Effector memory CD4-positive, alpha-beta T cell (primary cell): Measurements from ENCODE around the gene SLC24A4.

Source experiments
- DNase-seq, 3 donors: peaks; one replicate each; pipeline ENCODE4 v3.0.0-alpha.2; 2020
- H3K27ac ChIP-seq: 2 replicates; pipeline ENCODE4 v1.7.0; 2013; ENCODE audit warnings: mild to moderate bottlenecking, low read length, moderate library complexity; ENCODE audit not compliant: insufficient read depth, poor library complexity, severe bottlenecking
- H3K27me3 ChIP-seq: replicated peaks from 2 replicates; pipeline ENCODE4 v1.7.0; 2013; ENCODE audit warnings: mild to moderate bottlenecking, low read length; ENCODE audit not compliant: insufficient read depth, control insufficient read depth, poor library complexity, severe bottlenecking
- H3K36me3 ChIP-seq: 2 replicates; pipeline ENCODE4 v1.7.0; 2013; ENCODE audit warnings: mild to moderate bottlenecking, low read length, moderate library complexity; ENCODE audit not compliant: control insufficient read depth, insufficient read depth
- H3K4me1 ChIP-seq: 2 replicates; pipeline ENCODE4 v1.7.0; 2013; ENCODE audit warnings: low read length, mild to moderate bottlenecking; ENCODE audit not compliant: control insufficient read depth, insufficient read depth, poor library complexity, severe bottlenecking
- H3K4me3 ChIP-seq: 2 replicates; pipeline ENCODE4 v1.7.0; 2013; ENCODE audit warnings: low read length, low read depth, mild to moderate bottlenecking; ENCODE audit not compliant: insufficient read depth, poor library complexity, severe bottlenecking
- H3K9me3 ChIP-seq: 2 replicates; pipeline ENCODE4 v1.7.0; 2013; ENCODE audit warnings: mild to moderate bottlenecking, low read length, moderate library complexity; ENCODE audit not compliant: control insufficient read depth

SLC24A4 gene

GRCh38 chr14:92492258-92492657, 169.3 kb downstream of the SLC24A4 start:
- Histone ChIP-seq H3K27me3 (no peaks in the 10 kb centered on the region), H3K4me1 (no peaks in the 10 kb centered on the region), H3K4me3 (no peak overlapping the region), H3K27ac (no peak overlapping the region), H3K36me3 (no peaks in the 10 kb centered on the region), H3K9me3 (no peaks in the 10 kb centered on the region)
- DNase-seq, result no peak

GRCh38 chr14:92493024-92493423, 170.1 kb downstream of the SLC24A4 start:
- Histone ChIP-seq H3K9me3 (no peaks in the 10 kb centered on the region), H3K4me1 (no peaks in the 10 kb centered on the region)

DNA sequence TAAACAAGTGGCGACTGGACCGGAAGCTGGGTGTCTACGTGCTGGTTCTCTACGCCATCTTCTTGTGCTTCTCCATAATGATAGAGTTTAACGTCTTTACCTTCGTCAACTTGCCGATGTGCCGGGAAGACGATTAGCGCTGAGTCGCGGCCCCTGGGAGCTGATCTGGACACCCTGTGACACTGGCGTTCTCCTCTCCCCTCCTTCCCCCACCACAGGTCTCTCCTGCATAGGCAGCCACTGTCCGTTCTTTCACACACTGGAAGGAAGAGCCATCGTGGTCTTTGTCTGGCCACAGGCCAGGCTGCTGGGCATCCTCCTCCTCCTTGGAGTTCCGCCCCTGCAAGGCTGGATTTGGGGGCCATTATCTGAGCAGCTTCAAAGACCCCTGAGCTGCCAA, 170.5 kb downstream of the SLC24A4 start:
- Histone ChIP-seq H3K27ac (no peak overlapping the region), H3K9me3 (no peaks in the 10 kb centered on the region)

More at GRCh38 chr14:92493024-92493423, 170.1 kb downstream of the SLC24A4 start:
- H3K36me3 ChIP-seq, result no peaks in the 10 kb centered on the region
- H3K27ac ChIP-seq, result no peak overlapping the region
- H3K4me3 ChIP-seq, result no peak overlapping the region
- DNase-seq, result no peak
- no peaks in the 10 kb centered on the region for H3K27me3 ChIP-seq

DNA sequence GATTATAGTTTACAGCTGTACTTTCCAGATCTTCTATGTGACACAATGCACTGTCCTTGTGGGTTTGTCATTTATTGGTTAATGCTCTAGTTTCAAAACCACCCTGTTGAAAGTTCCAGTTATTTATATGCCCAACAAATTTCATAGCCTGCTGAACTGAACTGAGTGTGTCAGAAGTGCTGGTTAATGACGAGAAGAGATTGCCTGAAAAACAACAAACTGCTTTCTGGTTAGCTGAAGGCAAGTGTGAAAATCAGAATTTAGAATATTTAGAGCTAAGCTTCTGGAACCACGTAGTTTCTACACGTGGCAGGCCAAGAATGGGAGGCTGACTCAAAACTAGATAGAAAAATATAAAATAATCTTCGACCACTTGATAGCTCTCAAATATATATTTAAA, 171.5 kb downstream of the SLC24A4 start:
- Histone ChIP-seq H3K36me3 (no peaks in the 10 kb centered on the region), H3K9me3 (no peaks in the 10 kb centered on the region), H3K4me1 (no peaks in the 10 kb centered on the region), H3K27me3 (no peaks in the 10 kb centered on the region), H3K27ac (no peak overlapping the region), H3K4me3 (no peak overlapping the region)
- no peak for DNase-seq

More for the DNA sequence above, 170.5 kb downstream of the SLC24A4 start:
- no peak overlapping the region for H3K4me3 ChIP-seq
- H3K4me1 ChIP-seq, result no peaks in the 10 kb centered on the region
- no peaks in the 10 kb centered on the region for H3K36me3 ChIP-seq
- no peaks in the 10 kb centered on the region for H3K27me3 ChIP-seq
- DNase-seq, result no peak

GRCh38 chr14:92495027-92495426, 172.1 kb downstream of the SLC24A4 start:
- DNase-seq, result no peak

DNA sequence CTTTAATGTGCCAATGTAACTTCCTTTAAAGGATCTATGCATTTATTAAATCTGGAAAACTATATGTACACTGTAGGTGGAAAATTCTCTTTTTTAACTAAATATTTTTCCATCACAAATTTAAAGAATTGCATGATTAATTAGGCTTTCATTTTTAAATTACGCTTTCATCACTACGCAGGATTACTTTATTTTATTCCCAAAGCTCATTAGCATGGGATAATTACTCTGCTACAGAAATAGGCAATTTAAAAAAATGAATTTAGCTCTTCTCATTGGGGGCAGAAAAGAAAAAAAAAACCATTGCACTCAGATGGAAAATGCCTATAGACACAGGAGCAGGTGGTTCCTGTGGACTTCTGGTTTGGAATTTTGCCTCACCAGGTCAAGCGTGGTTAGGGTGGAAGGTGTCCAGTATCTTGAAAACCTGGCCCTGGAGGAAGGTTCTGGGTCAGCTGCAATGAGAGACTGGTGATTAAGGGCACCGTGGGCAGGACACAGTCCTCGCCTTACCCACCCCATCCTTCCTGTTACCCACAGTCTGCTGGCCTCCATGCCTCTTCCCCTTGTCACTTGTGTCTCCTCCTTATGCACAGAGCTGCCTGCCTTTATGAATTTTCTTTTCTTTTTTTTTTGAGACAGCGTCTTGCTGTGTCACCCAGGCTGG, 173.4 kb downstream of the SLC24A4 start:
- no peaks in the 10 kb centered on the region for H3K9me3 ChIP-seq
- no peak for DNase-seq
- H3K27ac ChIP-seq, result no peak overlapping the region
- H3K36me3 ChIP-seq, result no peaks in the 10 kb centered on the region
- no peaks in the 10 kb centered on the region for H3K4me1 ChIP-seq
- H3K27me3 ChIP-seq, result no peaks in the 10 kb centered on the region
- no peak overlapping the region for H3K4me3 ChIP-seq

More at GRCh38 chr14:92495027-92495426, 172.1 kb downstream of the SLC24A4 start:
- Histone ChIP-seq H3K27me3 (no peaks in the 10 kb centered on the region), H3K27ac (no peak overlapping the region), H3K9me3 (no peaks in the 10 kb centered on the region), H3K4me1 (no peaks in the 10 kb centered on the region), H3K4me3 (no peak overlapping the region), H3K36me3 (no peaks in the 10 kb centered on the region)

DNA sequence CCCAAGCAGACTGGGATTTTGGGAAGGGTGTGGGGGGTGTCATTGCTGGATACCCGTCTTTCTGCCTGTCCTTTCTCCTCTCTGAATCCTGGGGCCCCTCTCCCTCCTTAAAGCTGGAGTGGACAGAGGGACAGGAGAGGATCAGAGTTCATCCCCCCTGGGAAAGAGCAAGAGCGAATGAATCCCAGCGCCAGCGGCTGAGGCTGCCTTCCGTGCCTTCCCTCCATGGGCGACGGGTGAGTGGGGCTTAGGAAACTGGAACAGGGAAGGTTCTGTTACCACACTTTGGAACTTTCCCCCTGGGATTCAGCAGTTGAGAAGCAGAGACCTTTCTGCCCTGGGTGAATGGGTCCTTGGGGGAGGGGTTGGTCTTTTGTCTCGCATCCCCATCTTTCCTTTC, 174.4 kb downstream of the SLC24A4 start:
- DNase-seq, result no peak
- H3K9me3 ChIP-seq, result no peaks in the 10 kb centered on the region
- H3K36me3 ChIP-seq, result no peaks in the 10 kb centered on the region
- no peaks in the 10 kb centered on the region for H3K4me1 ChIP-seq
- H3K27me3 ChIP-seq, result no peaks in the 10 kb centered on the region
- H3K27ac ChIP-seq, result no peak overlapping the region
- H3K4me3 ChIP-seq, result no peak overlapping the region

GRCh38 chr14:92499234-92499633, 176.3 kb downstream of the SLC24A4 start:
- Histone ChIP-seq H3K9me3 (no peaks in the 10 kb centered on the region), H3K36me3 (no peaks in the 10 kb centered on the region), H3K4me1 (no peaks in the 10 kb centered on the region), H3K27ac (no peak overlapping the region), H3K27me3 (no peaks in the 10 kb centered on the region), H3K4me3 (no peak overlapping the region)
- DNase-seq, result no peak

DNA sequence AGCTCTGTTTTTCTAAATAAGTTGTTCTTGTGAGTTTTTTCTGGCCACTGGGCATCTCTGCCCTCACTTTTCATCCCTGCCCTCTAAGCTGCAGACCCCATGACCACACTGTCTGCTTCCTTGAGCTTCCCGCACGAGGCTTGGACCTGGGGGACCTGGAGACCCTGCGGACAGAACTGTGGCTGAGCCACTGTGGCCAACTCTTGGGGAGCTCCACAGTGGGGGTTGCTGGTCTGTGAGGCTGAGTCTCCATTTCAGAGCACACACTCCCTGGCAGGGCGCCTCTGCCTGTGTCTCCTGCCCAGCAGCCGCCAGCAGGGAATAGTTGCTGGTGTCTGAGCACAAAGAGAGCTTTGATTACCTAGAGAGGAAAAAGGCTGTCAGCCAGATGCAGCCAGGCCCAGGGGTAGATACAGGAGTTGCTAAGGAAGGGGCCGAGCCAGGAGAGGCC, 177.6 kb downstream of the SLC24A4 start:
- no peak for DNase-seq
- Histone ChIP-seq H3K27ac (no peak overlapping the region), H3K9me3 (no peaks in the 10 kb centered on the region), H3K27me3 (no peaks in the 10 kb centered on the region), H3K4me1 (no peaks in the 10 kb centered on the region), H3K36me3 (no peaks in the 10 kb centered on the region), H3K4me3 (no peak overlapping the region)

GRCh38 chr14:92501891-92502351, 179.0 kb downstream of the SLC24A4 start:
- DNase-seq, result no peak
- no peak overlapping the region for H3K27ac ChIP-seq

More at GRCh38 chr14:92501891-92502351, 179.0 kb downstream of the SLC24A4 start:
- Histone ChIP-seq H3K9me3 (no peaks in the 10 kb centered on the region), H3K36me3 (no peaks in the 10 kb centered on the region), H3K4me3 (no peak overlapping the region), H3K4me1 (peaks cover 4% of the 10 kb centered on the region), H3K27me3 (no peaks in the 10 kb centered on the region)
